K562 (cell line): ENCODE data around the gene RNH1. TPM values are rescaled to one million over a fixed set of nuclear protein-coding genes. Genes with fewer than 3 reads are reported as not detected.
A peak's percentile ranks its signal among the peaks of the same experiment; 100 is the strongest.

Experiments
- ATAC-seq: fragments of 200-7000 bp; cut with Tn5 transposase; 3 replicates; pipeline ENCODE4 v1.9.1; 2020; ENCODE audit warnings: moderate library complexity
- BruUV-seq: library from RNA; stranded (reverse); fragments of 400-500 nt; replicated peaks from 2 replicates; lab custom pipeline; 2021; lab: Mats Ljungman, UMichigan
- CTCF ChIA-PET: fragments of 300-600 bp; formaldehyde crosslinking; extraction: SDS; loops from one replicate; lab custom pipeline; 2021; ENCODE audit warnings: low intra/inter-chr PET ratio; lab: Yijun Ruan, JAX
- POLR2A ChIA-PET: fragments of 300-600, 350-650 bp; sonication (Branson Sonifier 250); formaldehyde crosslinking; extraction: SDS; loops from one replicate; lab custom pipeline; 2021; ENCODE audit warnings: antibody characterized with exemption, inconsistent platforms; lab: Yijun Ruan, JAX
- DNase-seq, 4 experiments: peaks; one replicate each; pipeline versions ENCODE4 v3.0.0 to v3.0.0-alpha.2; 2011 to 2018; ENCODE audit warnings: low spot score in 3 of 4, mixed read lengths in 3 of 4; ENCODE audit errors: extremely low read depth in 1 of 4
- FAIRE-seq: peaks from 2 replicates; lab custom pipeline; 2011; peaks lifted over from hg19 to GRCh38; lab: Jason Lieb, UNC
- H2AFZ ChIP-seq: 2 replicates; pipeline ENCODE4 v1.6.0; 2011; ENCODE audit warnings: low read depth, low read length, control low read depth, inconsistent platforms
- H3K27ac ChIP-seq: fragments of 200-600 bp; 3 replicates; pipeline ENCODE4 v1.8.0; 2011; ENCODE audit warnings: low read depth, mild to moderate bottlenecking, control low read depth, inconsistent platforms, low read length, moderate library complexity, mixed read lengths; ENCODE audit errors: extremely low read depth
- H3K27me3 ChIP-seq, 2 experiments: fragments of 300-600 bp in 1 of 2; 2 replicates in 1 of 2; 3 replicates in 1 of 2; pipeline versions ENCODE4 v1.6.0 to v1.8.0; 2011; ENCODE audit warnings: inconsistent platforms in 2 of 2, low read length in 2 of 2, mild to moderate bottlenecking in 1 of 2, mixed read lengths in 1 of 2, moderate library complexity in 1 of 2; ENCODE audit not compliant: control insufficient read depth in 2 of 2, insufficient read depth in 2 of 2
- H3K36me3 ChIP-seq: fragments of 300-600 bp; 3 replicates; pipeline ENCODE4 v1.8.0; 2011; ENCODE audit warnings: mild to moderate bottlenecking, low read length, inconsistent platforms; ENCODE audit not compliant: control insufficient read depth, insufficient read depth
- H3K4me1 ChIP-seq, 2 experiments: fragments of 200-600 bp in 1 of 2; replicated peaks in 1 of 2; 2 replicates in 1 of 2; 3 replicates in 1 of 2; pipeline versions ENCODE4 v1.5.1 to v1.8.0; 2011; ENCODE audit warnings: inconsistent platforms in 2 of 2, low read length in 2 of 2, mild to moderate bottlenecking in 1 of 2, mixed read lengths in 1 of 2, moderate library complexity in 1 of 2; ENCODE audit not compliant: control insufficient read depth in 2 of 2, insufficient read depth in 2 of 2
- H3K4me2 ChIP-seq: 2 replicates; pipeline ENCODE4 v1.6.1; 2011; ENCODE audit warnings: low read length, control low read depth, inconsistent platforms, mixed read lengths; ENCODE audit not compliant: insufficient read depth
- H3K4me3 ChIP-seq: fragments of 200-600 bp; sonication (generic), shearing (Covaris generic); 2 replicates; pipeline ENCODE4 v1.5.1; 2016; ENCODE audit warnings: control low read depth, inconsistent platforms
- H3K79me2 ChIP-seq: fragments of 200-600 bp; 3 replicates; pipeline ENCODE4 v1.8.0; 2011; ENCODE audit warnings: low read length, inconsistent platforms; ENCODE audit not compliant: control insufficient read depth, insufficient read depth
- H3K9ac ChIP-seq, 2 experiments: 2 replicates each; pipeline versions ENCODE4 v1.6.0 to v1.6.1; 2011; ENCODE audit warnings: low read depth in 2 of 2, low read length in 2 of 2, control low read depth in 1 of 2, inconsistent platforms in 1 of 2, mild to moderate bottlenecking in 1 of 2, mixed read lengths in 1 of 2; ENCODE audit not compliant: insufficient read depth in 1 of 2
- H3K9me1 ChIP-seq: one replicate; pipeline ENCODE4 v1.6.0; 2011; ENCODE audit warnings: inconsistent platforms, mild to moderate bottlenecking, low read length, moderate library complexity; ENCODE audit not compliant: control insufficient read depth, insufficient read depth
- H3K9me3 ChIP-seq: replicated peaks from 2 replicates; pipeline ENCODE4 v1.5.1; 2011; ENCODE audit warnings: low read depth, low read length, inconsistent platforms; ENCODE audit not compliant: control insufficient read depth, insufficient read depth
- H4K20me1 ChIP-seq: replicated peaks from 2 replicates; pipeline ENCODE4 v1.6.1; 2011; ENCODE audit warnings: low read length, inconsistent platforms, mixed read lengths; ENCODE audit not compliant: control insufficient read depth, insufficient read depth
- CBX8 ChIP-seq: fragments of 200-600 bp; sonication (generic); IDR thresholded peaks from 2 replicates; pipeline ENCODE4 v1.6.1; 2012; ENCODE audit warnings: borderline replicate concordance, mixed run types, low read depth, mild to moderate bottlenecking, moderate library complexity, mixed read lengths, low read length, control low read depth, inconsistent platforms; ENCODE audit not compliant: poor library complexity, severe bottlenecking; ENCODE audit errors: extremely low read depth
- CCNT2 ChIP-seq: IDR thresholded peaks from 2 replicates; pipeline ENCODE4 v1.6.1; 2011; ENCODE audit warnings: borderline replicate concordance, low read depth, mild to moderate bottlenecking, moderate library complexity, mixed read lengths, low read length; ENCODE audit not compliant: insufficient read length; ENCODE audit errors: extremely low read depth
- EP400 ChIP-seq: fragments of 450-650 bp; IDR thresholded peaks from 2 replicates; pipeline ENCODE4 v1.6.1; 2017; ENCODE audit warnings: antibody characterized with exemption, mild to moderate bottlenecking, moderate library complexity
- GATA2 ChIP-seq: sonication (generic); formaldehyde crosslinking; IDR thresholded peaks from 2 replicates; pipeline ENCODE4 v1.4.0; 2020; ENCODE audit warnings: mild to moderate bottlenecking, missing genetic modification reagents
- GATAD2B ChIP-seq: fragments of 450-650 bp; IDR thresholded peaks from 2 replicates; pipeline ENCODE4 v1.6.1; 2017; ENCODE audit warnings: mild to moderate bottlenecking, borderline replicate concordance
- PBX2 ChIP-seq, 2 experiments: IDR thresholded peaks in 1 of 2; conservative IDR thresholded peaks in 1 of 2; 2 replicates each; pipeline ENCODE4 v1.6.1; 2016; ENCODE audit warnings: low read depth in 2 of 2, mild to moderate bottlenecking in 1 of 2, missing compliant biosample characterization in 1 of 2, missing genetic modification characterization in 1 of 2, moderate library complexity in 1 of 2
- POLR2G ChIP-seq: fragments of 200-400 bp; formaldehyde crosslinking; IDR thresholded peaks from 2 replicates; pipeline ENCODE4 v1.6.1; 2017; ENCODE audit warnings: low read depth, mild to moderate bottlenecking, antibody characterized with exemption, low read length, moderate library complexity
- RBM17 ChIP-seq: fragments of 200-400 bp; formaldehyde crosslinking; IDR thresholded peaks from 2 replicates; pipeline ENCODE4 v1.6.1; 2017; ENCODE audit warnings: low read depth, mild to moderate bottlenecking, low read length, borderline replicate concordance
- TBL1XR1 ChIP-seq, 2 experiments: IDR thresholded peaks; 2 replicates each; pipeline ENCODE4 v1.6.1; 2012; ENCODE audit warnings: improper control_type of control experiment in 2 of 2, low read length in 2 of 2, mild to moderate bottlenecking in 1 of 2
- ZBTB1 ChIP-seq: sonication (generic); formaldehyde crosslinking; IDR thresholded peaks from 2 replicates; pipeline ENCODE4 v1.8.1; 2023; ENCODE audit warnings: missing genetic modification reagents, low read depth, mild to moderate bottlenecking, borderline replicate concordance
- ZBTB17 ChIP-seq: fragments of 450-650 bp; formaldehyde crosslinking; IDR thresholded peaks from 2 replicates; pipeline ENCODE4 v1.4.0; 2020; ENCODE audit warnings: mild to moderate bottlenecking
- WGBS: fragments of 100-300 bp; shearing (Covaris generic); methylation state at CpG from one replicate; pipeline ENCODE4 v1.1.6; 2016; ENCODE audit warnings: low coverage, mixed read lengths; ENCODE audit not compliant: insufficient coverage; ENCODE audit errors: missing lambda C conversion rate; 5-methylcytosine and 5-hydroxymethylcytosine counted together
- in situ Hi-C: fragments of 300-500 bp; cut with MboI; formaldehyde crosslinking; loops from 4 replicates; pipeline ENCODE4 v1.15.0; 2018; ENCODE audit warnings: inconsistent platforms, mixed read lengths
- intact Hi-C: fragments of 100-400 bp; cut with micrococcal nuclease; formaldehyde crosslinking; loops from 2 replicates; pipeline ENCODE4 v1.14.2; 2022
- polyA plus RNA-seq, 8 experiments: library from polyadenylated mRNA; depleted of rRNA in 4 of 8; stranded (reverse) in 5 of 8; unstranded in 3 of 8; fragments of >200 nt; fragmentation: Nextera tagmentation in 2 of 8; fragmentation: Illumina TruSeq in 1 of 8; extraction: Ambion mirVana in 2 of 8; extraction: Trizol in 1 of 8; gene quantifications; 2 replicates each; pipeline versions ENCODE4 v1.2.1 to v1.2.3, GENCODE V29; 2011 to 2014; ENCODE audit warnings: inconsistent platforms in 1 of 8, missing spikeins in 1 of 8
- total RNA-seq, 7 experiments: library from RNA; depleted of rRNA in 6 of 7; stranded (reverse); fragments of >200 nt in 6 of 7; fragmentation: Illumina TruSeq in 2 of 7; extraction: Trizol in 2 of 7; gene quantifications; 2 replicates each; pipeline versions ENCODE4 v1.2.1 to v1.2.3, GENCODE V29; 2011 to 2021; ENCODE audit warnings: low replicate concordance in 1 of 7
- TF ChIP-seq, protein P1 (sequence below): fragments of 450-650 bp; IDR thresholded peaks from 2 replicates; pipeline ENCODE4 v1.6.1; 2016
- TF ChIP-seq, protein P2 (sequence below), 2 experiments: fragments of 450-650 bp; IDR thresholded peaks; 2 replicates each; pipeline ENCODE4 v1.6.1; 2016

The RNH1 gene
- total and polyA plus RNA-seq, 9 of the 15 experiments (the other 6 are each of a cell fraction or from before 2014, with no cell fraction given), result 2.5 to 160 (median 44.3) TPM

DNA sequence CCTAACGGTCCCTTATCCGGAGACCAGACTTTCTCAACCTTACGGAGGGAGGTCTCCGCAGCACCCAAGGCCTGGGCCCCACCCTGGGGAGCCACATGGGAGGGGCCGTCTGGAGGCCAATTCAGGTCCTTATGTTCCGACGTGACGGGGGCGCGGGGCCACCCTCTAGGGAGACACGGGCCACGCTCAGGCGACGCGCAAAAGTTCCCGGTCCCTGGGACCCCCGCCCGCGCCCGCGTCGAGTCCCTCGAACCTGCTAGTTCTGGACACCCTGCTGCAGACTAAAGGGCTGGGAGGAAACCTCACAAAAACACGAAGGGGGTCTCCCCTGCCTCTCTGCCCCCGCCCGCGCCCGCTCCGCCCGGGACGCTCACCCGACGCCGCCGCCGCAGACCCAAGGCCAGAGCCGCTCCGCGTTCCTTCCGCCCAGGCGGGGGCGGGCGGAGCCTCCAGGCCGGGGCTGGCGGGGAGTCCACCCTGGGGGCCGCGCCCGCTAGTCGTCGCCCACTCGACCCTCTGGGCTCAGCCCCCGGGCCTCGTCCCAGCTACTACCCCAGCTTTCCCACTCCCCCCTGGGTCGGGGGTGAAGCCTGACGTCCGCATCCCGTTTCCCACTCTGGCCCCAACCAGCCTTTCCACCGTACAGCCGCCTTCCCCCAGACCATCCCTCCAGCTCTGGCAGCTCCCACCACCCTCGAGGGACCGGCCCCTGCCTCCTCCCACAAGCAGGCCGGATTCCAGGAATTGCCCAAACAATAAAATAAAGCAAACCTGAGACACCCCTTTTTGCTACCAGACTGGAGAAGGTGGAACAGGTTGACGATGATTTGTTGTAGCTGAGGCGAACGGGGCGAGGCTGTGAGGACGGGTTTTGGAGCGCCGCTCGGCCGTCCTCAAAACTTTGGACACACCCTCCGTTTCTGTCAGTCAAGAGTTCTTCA lies 2.7 kb downstream of the RNH1 start:
- peak overlapping the region; percentile 93 for H3K4me3 ChIP-seq
- H3K4me2 ChIP-seq, result peak overlapping the region; percentile 99
- POLR2A ChIA-PET, result interaction anchor here (0.7 to 2.1 kb wide), 6 partner anchors 8 to 55 kb away, joined by 4 to 13 read pairs (median 8); partner anchors contain the start of genes LRRC56 and PTDSS2
- H3K9me3 ChIP-seq, result no peaks in the 10 kb centered on the region
- ATAC-seq (peak; percentile 60), FAIRE-seq (peak; percentile 92), DNase-seq (peak; percentile 69 to 84 (median 73))
- in situ Hi-C loops, result loop anchor here (5.0 kb wide), 1 partner anchor 52 kb away; the partner anchor contains the start of gene PTDSS2
- H3K27ac ChIP-seq, result peak overlapping the region; percentile 98
- peaks cover 11 to 72% of the 10 kb centered on the region in 2 experiments for H3K4me1 ChIP-seq
- CTCF ChIA-PET, result no interaction called here
- H3K36me3 ChIP-seq, result peaks cover 47% of the 10 kb centered on the region; the same call in 2 of the 3 replicates
- H4K20me1 ChIP-seq, result no peaks in the 10 kb centered on the region
- 2% methylated on average over 45 of the region's 72 CpGs for WGBS
- H3K27me3 ChIP-seq, result no peaks in the 10 kb centered on the region
- H3K9me1 ChIP-seq, result no peaks in the 10 kb centered on the region
- peak overlapping the region; percentile 97 to 100 for H3K9ac ChIP-seq
- no TSS peak for BruUV-seq
- H2AFZ ChIP-seq, result peak overlapping the region; percentile 0; the same call in 1 of the 2 replicates
- intact Hi-C loops, result loop anchor here (2.0 kb wide), 1 partner anchor 44 kb away; no protein-coding TSS in a partner anchor
- peaks cover 70% of the 10 kb centered on the region for H3K79me2 ChIP-seq
- TF ChIP-seq RBM17 (no peak), CBX8 (no peak), POLR2G (peak; percentile 79), GATAD2B (peak; percentile 54; the same call in 1 of the 2 replicates), PBX2 (CRISPR knock-in tag; IDR thresholded peaks at IDR 0.05; ENCODE audit: low read depth) (no peak), PBX2 (tag; conservative IDR thresholded peaks at IDR 0.05; ENCODE audit: low read depth) (peak; percentile 63; the same call in 1 of the 2 replicates), ZBTB17 (CRISPR knock-in tag) (0 out of 2 replicates have a peak, but pooled peaks have one; percentile 39), ZBTB1 (CRISPR knock-in tag) (0 out of 2 replicates have a peak, but pooled peaks have one; percentile 64), EP400 (0 out of 2 replicates have a peak, but pooled peaks have one; percentile 3), GATA2 (no peak), TBL1XR1 (IDR thresholded peaks at IDR 0.05; ENCODE audit: low read length in 2 of 2) (no peak), CCNT2 (peak; percentile 63)
- TF ChIP-seq, protein P1, sequence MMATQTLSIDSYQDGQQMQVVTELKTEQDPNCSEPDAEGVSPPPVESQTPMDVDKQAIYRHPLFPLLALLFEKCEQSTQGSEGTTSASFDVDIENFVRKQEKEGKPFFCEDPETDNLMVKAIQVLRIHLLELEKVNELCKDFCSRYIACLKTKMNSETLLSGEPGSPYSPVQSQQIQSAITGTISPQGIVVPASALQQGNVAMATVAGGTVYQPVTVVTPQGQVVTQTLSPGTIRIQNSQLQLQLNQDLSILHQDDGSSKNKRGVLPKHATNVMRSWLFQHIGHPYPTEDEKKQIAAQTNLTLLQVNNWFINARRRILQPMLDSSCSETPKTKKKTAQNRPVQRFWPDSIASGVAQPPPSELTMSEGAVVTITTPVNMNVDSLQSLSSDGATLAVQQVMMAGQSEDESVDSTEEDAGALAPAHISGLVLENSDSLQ, result peak; percentile 93
- TF ChIP-seq, protein P2, sequence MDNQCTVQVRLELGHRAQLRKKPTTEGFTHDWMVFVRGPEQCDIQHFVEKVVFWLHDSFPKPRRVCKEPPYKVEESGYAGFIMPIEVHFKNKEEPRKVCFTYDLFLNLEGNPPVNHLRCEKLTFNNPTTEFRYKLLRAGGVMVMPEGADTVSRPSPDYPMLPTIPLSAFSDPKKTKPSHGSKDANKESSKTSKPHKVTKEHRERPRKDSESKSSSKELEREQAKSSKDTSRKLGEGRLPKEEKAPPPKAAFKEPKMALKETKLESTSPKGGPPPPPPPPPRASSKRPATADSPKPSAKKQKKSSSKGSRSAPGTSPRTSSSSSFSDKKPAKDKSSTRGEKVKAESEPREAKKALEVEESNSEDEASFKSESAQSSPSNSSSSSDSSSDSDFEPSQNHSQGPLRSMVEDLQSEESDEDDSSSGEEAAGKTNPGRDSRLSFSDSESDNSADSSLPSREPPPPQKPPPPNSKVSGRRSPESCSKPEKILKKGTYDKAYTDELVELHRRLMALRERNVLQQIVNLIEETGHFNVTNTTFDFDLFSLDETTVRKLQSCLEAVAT (IDR thresholded peaks at IDR 0.05), result peak in 1 of 2 experiments; percentile 47; a peak in 2 of 4 replicates
